Thyroid gland (tissue), 4 donors: ENCODE data around the gene MOGAT2. TPM values are rescaled to one million over a fixed set of nuclear protein-coding genes. Genes with fewer than 3 reads are reported as not detected.

Experiments used
- DNase-seq, 2 donors: peaks; one replicate each; pipeline ENCODE4 v3.0.0-alpha.2; 2019
- H3K27ac ChIP-seq, 3 donors: fragments of 200-600 bp; sonication (generic); 1 replicate in 2 of 3; 2 replicates in 1 of 3; pipeline ENCODE4 v1.5.1; 2016 to 2019; ENCODE audit warnings: mild to moderate bottlenecking in 1 of 3, moderate library complexity in 1 of 3
- H3K27me3 ChIP-seq: fragments of 200-600 bp; sonication (generic); one replicate; pipeline ENCODE4 v1.5.1; 2019
- H3K36me3 ChIP-seq, 2 donors: fragments of 200-600 bp; sonication (generic); one replicate each; pipeline ENCODE4 v1.5.1; 2016 to 2019
- H3K4me1 ChIP-seq, 2 donors: fragments of 200-600 bp; sonication (generic); one replicate each; pipeline ENCODE4 v1.5.1; 2017 to 2019
- H3K4me3 ChIP-seq, 3 donors: fragments of 200-600 bp; sonication (generic); replicated peaks in 1 of 3; 1 replicate in 2 of 3; 2 replicates in 1 of 3; pipeline ENCODE4 v1.5.1; 2016; ENCODE audit warnings: mild to moderate bottlenecking in 1 of 3
- H3K9me3 ChIP-seq: fragments of 200-600 bp; sonication (generic); one replicate; pipeline ENCODE4 v1.5.1; 2017
- CTCF ChIP-seq, 6 experiments: fragments of 200-600 bp in 3 of 6; fragments of 450-650 bp in 3 of 6; sonication (generic) in 3 of 6; IDR thresholded peaks; one replicate each; pipeline ENCODE4 v1.5.1; 2016 to 2019; ENCODE audit warnings: antibody characterized with exemption in 6 of 6, mild to moderate bottlenecking in 2 of 6, inconsistent platforms in 1 of 6, moderate library complexity in 1 of 6
- POLR2A ChIP-seq, 2 donors: fragments of 450-650 bp; IDR thresholded peaks; one replicate each; pipeline ENCODE4 v1.6.1; 2017; ENCODE audit warnings: antibody characterized with exemption in 2 of 2, mild to moderate bottlenecking in 2 of 2, moderate library complexity in 1 of 2
- WGBS, 2 donors: methylation state at CpG; one replicate each; pipeline ENCODE4 v1.1.5; 2017; 5-methylcytosine and 5-hydroxymethylcytosine counted together
- intact Hi-C: fragments of 100-400 bp; cut with DNase I; formaldehyde crosslinking; loops from one replicate; pipeline ENCODE4 v1.15.1; 2023
- total RNA-seq, 4 donors: library from RNA; depleted of rRNA; stranded (reverse); fragments of >200 nt; gene quantifications; one replicate each; pipeline ENCODE4 v1.2.3, GENCODE V29; 2016

MOGAT2 gene
- total RNA-seq, 4 donors from 2014 or later: 1.0 TPM; not detected in 3

GRCh38 chr11:75765116-75765515 is 47.5 kb downstream of the MOGAT2 start:
- Histone ChIP-seq H3K4me3 (no peak overlapping the region), H3K4me1 (peaks cover 32 to 58% of the 10 kb centered on the region in 2 donors), H3K27me3 (no peaks in the 10 kb centered on the region), H3K9me3 (no peaks in the 10 kb centered on the region), H3K36me3 (no peaks in the 10 kb centered on the region), H3K27ac (no peak overlapping the region)
- intact Hi-C loops: loop anchor here (10.0 kb wide), 1 partner anchor 220 kb away; no protein-coding TSS in a partner anchor
- WGBS, 2 donors: 96 to 100% methylated on average over 3 of the region's 3 CpGs
- TF ChIP-seq POLR2A (IDR thresholded peaks at IDR 0.05): no peak
- no peak for TF ChIP-seq CTCF (IDR thresholded peaks at IDR 0.05)
- no peak for DNase-seq

- no peak overlapping the region for H3K27ac ChIP-seq
- WGBS, 2 donors: 59 to 67% methylated on average over 4 of the region's 4 CpGs
- no peak for TF ChIP-seq CTCF (IDR thresholded peaks at IDR 0.05)
- no peak for TF ChIP-seq POLR2A (IDR thresholded peaks at IDR 0.05)
- peak in 1 of 2 donors; percentile 12 for DNase-seq
- H3K36me3 ChIP-seq: no peaks in the 10 kb centered on the region
- H3K4me3 ChIP-seq: no peak overlapping the region
- no peaks in the 10 kb centered on the region for H3K9me3 ChIP-seq
- intact Hi-C loops: loop anchor here (10.0 kb wide), 1 partner anchor 222 kb away; no protein-coding TSS in a partner anchor
- peaks cover 18 to 50% of the 10 kb centered on the region in 2 donors for H3K4me1 ChIP-seq
- no peaks in the 10 kb centered on the region for H3K27me3 ChIP-seq
These were observed 49.0 kb downstream of the MOGAT2 start for GRCh38 chr11:75766443-75767227.

- Histone ChIP-seq H3K4me1 (peaks cover 18 to 56% of the 10 kb centered on the region in 2 donors), H3K27me3 (no peaks in the 10 kb centered on the region), H3K27ac (no peak overlapping the region), H3K4me3 (no peak overlapping the region), H3K36me3 (no peaks in the 10 kb centered on the region), H3K9me3 (no peaks in the 10 kb centered on the region)
- intact Hi-C loops: loop anchor here (10.0 kb wide), 1 partner anchor 222 kb away; no protein-coding TSS in a partner anchor
- DNase-seq: no peak
- TF ChIP-seq CTCF (IDR thresholded peaks at IDR 0.05): no peak
- no peak for TF ChIP-seq POLR2A (IDR thresholded peaks at IDR 0.05)
- WGBS, 2 donors: 95 to 98% methylated on average over 6 of the region's 6 CpGs
These were observed 49.6 kb downstream of the MOGAT2 start for GRCh38 chr11:75767228-75767572.

GRCh38 chr11:75767793-75768111 is 50.1 kb downstream of the MOGAT2 start:
- WGBS, 2 donors: 33 to 41% methylated on average over 1 of the region's 1 CpG
- Histone ChIP-seq H3K27ac (peak overlapping the region in 1 of 3 donors; percentile 37), H3K9me3 (no peaks in the 10 kb centered on the region), H3K36me3 (no peaks in the 10 kb centered on the region), H3K27me3 (no peaks in the 10 kb centered on the region), H3K4me1 (peaks cover 18 to 58% of the 10 kb centered on the region in 2 donors), H3K4me3 (no peak overlapping the region)
- DNase-seq: no peak
- intact Hi-C loops: loop anchor here (10.0 kb wide), 1 partner anchor 223 kb away; no protein-coding TSS in a partner anchor
- TF ChIP-seq CTCF (IDR thresholded peaks at IDR 0.05) (no peak), POLR2A (IDR thresholded peaks at IDR 0.05) (no peak)
